GM21447 (cell line): ENCODE results near the gene LENG9.
"Not testable (repeated sequence)": the region's sequence is repeated elsewhere in the genome, so short reads cannot be mapped to it uniquely, and the experiment has no call there.

Source experiments
- ATAC-seq: cut with Tn5 transposase; IDR thresholded peaks from one replicate; pipeline ENCODE4 v1.9.1; 2021; ENCODE audit not compliant: unreplicated experiment

Gene LENG9

GRCh38 chr19:54478677-54479266, 15.2 kb upstream of the LENG9 start:
- no peak for ATAC-seq

- ATAC-seq = no peak
Measured at GRCh38 chr19:54477650-54478049, 14.1 kb upstream of the LENG9 start.

GRCh38 chr19:54475706-54476105, 12.1 kb upstream of the LENG9 start:
- no peak for ATAC-seq

- ATAC-seq = no peak
Measured at GRCh38 chr19:54473892-54474372, 10.4 kb upstream of the LENG9 start.

- ATAC-seq = no peak
Measured at GRCh38 chr19:54473071-54473891, 9.7 kb upstream of the LENG9 start, which contains the start of gene CDC42EP5. CDC42EP5 (minus strand) TSS chr19:54473296; CDS start chr19:54465547, 7,749 bp downstream.

- no peak for ATAC-seq
Measured at GRCh38 chr19:54470991-54471782, 7.6 kb upstream of the LENG9 start.

GRCh38 chr19:54470276-54470887, 6.8 kb upstream of the LENG9 start:
- no peak for ATAC-seq

GRCh38 chr19:54469496-54469934, 5.9 kb upstream of the LENG9 start:
- no peak for ATAC-seq

- ATAC-seq = not testable (repeated sequence)
Measured at GRCh38 chr19:54466110-54466480, 2.5 kb upstream of the LENG9 start.

GRCh38 chr19:54465426-54466109, 2.0 kb upstream of the LENG9 start:
- no peak for ATAC-seq

GRCh38 chr19:54464630-54465425, 1.2 kb upstream of the LENG9 start:
- peak; percentile 44 for ATAC-seq

GRCh38 chr19:54464044-54464629, 559 bp upstream of the LENG9 start:
- peak; percentile 47 for ATAC-seq

GRCh38 chr19:54462655-54463530, 685 bp downstream of the LENG9 start:
- peak; percentile 9 for ATAC-seq

- no peak for ATAC-seq
Measured at GRCh38 chr19:54462047-54462654, 1.4 kb downstream of the LENG9 start.

- no peak for ATAC-seq
Measured at GRCh38 chr19:54461613-54462012, 2.0 kb downstream of the LENG9 start.

- no peak for ATAC-seq
Measured at GRCh38 chr19:54461210-54461609, 2.4 kb downstream of the LENG9 start.

GRCh38 chr19:54460230-54461005, 3.2 kb downstream of the LENG9 start:
- ATAC-seq = no peak
